ENCODE results near the gene NCOR1.
"Not testable (repeated sequence)": the region's sequence is repeated elsewhere in the genome, so short reads cannot be mapped to it uniquely, and the experiment has no call there.

NCOR1 gene

DNA sequence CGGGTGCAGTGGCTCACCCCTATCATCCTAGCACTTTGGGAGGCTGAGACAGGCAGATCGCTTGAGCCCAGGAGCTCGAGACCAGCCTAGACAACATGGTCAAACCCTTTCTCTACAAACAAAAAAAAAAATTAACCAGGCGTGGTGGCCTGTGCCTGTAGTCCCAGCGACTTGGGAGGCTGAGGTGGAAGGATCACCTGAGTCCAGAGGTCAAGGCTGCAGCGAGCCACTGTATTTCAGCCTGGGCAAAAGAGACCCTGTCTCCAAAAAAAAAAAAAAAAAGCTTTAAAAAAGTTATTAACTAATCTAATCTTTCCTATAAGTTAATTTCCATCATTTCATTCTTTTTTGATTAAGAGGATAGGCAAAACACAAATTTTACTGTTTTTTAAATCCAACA lies 2.5 kb downstream of the NCOR1 start:
- no peaks in the 10 kb centered on the region for H3K9me3 Mint-ChIP-seq
- peak overlapping the region; percentile 32 to 76 (median 38) for H3K4me3 Mint-ChIP-seq
- no peaks in the 10 kb centered on the region for H3K36me3 Mint-ChIP-seq (ENCODE audit: low read depth)
- H3K4me1 Mint-ChIP-seq = peaks cover 31% of the 10 kb centered on the region
- no peaks in the 10 kb centered on the region for H3K27me3 Mint-ChIP-seq (ENCODE audit: low read depth)
- TF ChIP-seq, protein P1, sequence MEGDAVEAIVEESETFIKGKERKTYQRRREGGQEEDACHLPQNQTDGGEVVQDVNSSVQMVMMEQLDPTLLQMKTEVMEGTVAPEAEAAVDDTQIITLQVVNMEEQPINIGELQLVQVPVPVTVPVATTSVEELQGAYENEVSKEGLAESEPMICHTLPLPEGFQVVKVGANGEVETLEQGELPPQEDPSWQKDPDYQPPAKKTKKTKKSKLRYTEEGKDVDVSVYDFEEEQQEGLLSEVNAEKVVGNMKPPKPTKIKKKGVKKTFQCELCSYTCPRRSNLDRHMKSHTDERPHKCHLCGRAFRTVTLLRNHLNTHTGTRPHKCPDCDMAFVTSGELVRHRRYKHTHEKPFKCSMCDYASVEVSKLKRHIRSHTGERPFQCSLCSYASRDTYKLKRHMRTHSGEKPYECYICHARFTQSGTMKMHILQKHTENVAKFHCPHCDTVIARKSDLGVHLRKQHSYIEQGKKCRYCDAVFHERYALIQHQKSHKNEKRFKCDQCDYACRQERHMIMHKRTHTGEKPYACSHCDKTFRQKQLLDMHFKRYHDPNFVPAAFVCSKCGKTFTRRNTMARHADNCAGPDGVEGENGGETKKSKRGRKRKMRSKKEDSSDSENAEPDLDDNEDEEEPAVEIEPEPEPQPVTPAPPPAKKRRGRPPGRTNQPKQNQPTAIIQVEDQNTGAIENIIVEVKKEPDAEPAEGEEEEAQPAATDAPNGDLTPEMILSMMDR (IDR thresholded peaks at IDR 0.05; ENCODE audit: unreplicated experiment in 3 of 3) = no peak
- H3K27ac Mint-ChIP-seq = peak overlapping the region in 2 of 3 experiments; percentile 29 to 51

GRCh38 chr17:16211590-16211989 lies 3.7 kb downstream of the NCOR1 start:
- Mint-ChIP-seq H3K9me3 (no peaks in the 10 kb centered on the region), H3K27me3 (ENCODE audit: low read depth) (no peaks in the 10 kb centered on the region), H3K36me3 (ENCODE audit: low read depth) (no peaks in the 10 kb centered on the region), H3K27ac (peak overlapping the region in 1 of 3 experiments; percentile 35), H3K4me3 (peak overlapping the region in 2 of 3 experiments; percentile 40 to 47), H3K4me1 (peaks cover 21% of the 10 kb centered on the region)
- TF ChIP-seq, protein P1 (IDR thresholded peaks at IDR 0.05; ENCODE audit: unreplicated experiment in 3 of 3) = no peak

- not testable (repeated sequence) for H3K9me3 Mint-ChIP-seq; H3K27me3 Mint-ChIP-seq (ENCODE audit: low read depth); H3K4me3 Mint-ChIP-seq; H3K36me3 Mint-ChIP-seq (ENCODE audit: low read depth)
- Mint-ChIP-seq H3K27ac (peak overlapping the region in 2 of 3 experiments; percentile 36 to 46), H3K4me1 (peaks cover 36% of the 10 kb centered on the region)
These were observed 10.6 kb downstream of the NCOR1 start for GRCh38 chr17:16204763-16205162.

DNA sequence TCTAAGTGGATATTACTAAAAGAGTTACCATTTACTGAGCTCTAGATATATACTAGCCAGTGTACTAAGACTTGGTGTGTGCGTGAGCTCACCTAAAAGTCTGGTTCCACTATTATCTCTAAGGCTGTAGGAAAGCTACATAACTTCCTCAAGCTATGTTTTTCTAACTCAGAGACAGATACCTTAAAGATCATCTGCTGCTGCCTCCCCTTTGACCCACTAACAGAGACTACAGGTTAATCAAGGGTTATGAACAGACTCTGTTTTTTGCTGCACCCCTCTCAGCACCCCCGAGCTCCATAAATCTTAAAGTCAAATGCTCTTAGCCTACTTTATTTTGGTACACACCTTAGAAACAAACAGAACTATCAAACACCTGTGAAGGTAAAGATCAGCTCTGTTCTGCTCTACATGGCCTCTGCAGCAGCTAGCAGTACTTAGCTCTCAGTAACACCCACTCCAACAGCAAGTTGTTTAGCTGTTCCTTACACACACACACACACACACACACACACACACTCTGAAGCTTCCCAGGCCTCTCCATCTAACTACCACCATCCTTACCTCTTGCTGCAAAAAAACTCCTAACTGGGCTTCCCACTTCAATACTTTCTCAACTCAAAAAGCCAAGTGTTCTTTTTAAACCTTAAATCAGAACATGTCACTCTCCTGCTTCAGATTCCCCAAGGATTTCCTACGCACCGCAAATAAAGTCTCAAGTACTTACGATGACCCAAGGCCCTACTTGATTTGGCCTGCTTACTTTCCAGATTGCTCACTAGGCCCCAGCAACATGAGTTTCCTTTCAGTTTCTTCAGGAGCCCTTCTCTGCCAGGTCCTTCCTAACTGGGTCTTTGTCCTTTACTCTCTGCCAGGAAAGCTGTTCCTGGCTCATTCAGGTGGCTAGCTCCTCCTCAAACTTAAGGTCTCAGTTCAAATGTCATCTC lies 12.5 kb downstream of the NCOR1 start:
- H3K9me3 Mint-ChIP-seq; H3K27me3 Mint-ChIP-seq (ENCODE audit: low read depth); H3K4me3 Mint-ChIP-seq: not testable (repeated sequence)
- H3K27ac Mint-ChIP-seq = peak overlapping the region; percentile 37 to 89 (median 54)
- H3K4me1 Mint-ChIP-seq = peaks cover 45% of the 10 kb centered on the region
- H3K36me3 Mint-ChIP-seq (ENCODE audit: low read depth) = peaks cover 10% of the 10 kb centered on the region

DNA sequence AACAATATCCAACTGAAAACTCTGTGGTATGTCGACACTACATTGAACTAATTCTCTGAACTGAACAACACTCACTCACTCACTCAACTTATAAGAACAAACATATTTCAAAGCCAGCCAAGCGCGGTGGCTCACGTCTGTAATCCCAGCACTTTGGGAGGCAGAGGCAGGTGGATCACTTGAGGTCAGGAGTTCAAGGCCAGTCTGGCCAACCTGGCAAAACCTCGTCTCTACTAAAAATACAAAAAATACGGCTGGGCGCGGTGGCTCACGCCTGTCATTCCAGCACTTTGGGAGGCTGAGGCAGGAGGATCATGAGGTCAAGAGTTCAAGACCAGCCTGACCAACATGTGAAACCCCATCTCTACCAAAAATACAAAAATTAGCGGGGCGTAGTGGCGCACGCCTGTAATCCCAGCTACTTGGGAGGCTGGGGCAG lies 13.6 kb downstream of the NCOR1 start:
- H3K36me3 Mint-ChIP-seq (ENCODE audit: low read depth) = peaks cover 17% of the 10 kb centered on the region
- H3K9me3 Mint-ChIP-seq; H3K4me3 Mint-ChIP-seq; H3K27me3 Mint-ChIP-seq (ENCODE audit: low read depth): not testable (repeated sequence)
- peaks cover 45% of the 10 kb centered on the region for H3K4me1 Mint-ChIP-seq
- H3K27ac Mint-ChIP-seq = peak overlapping the region; percentile 50 to 74 (median 73)

DNA sequence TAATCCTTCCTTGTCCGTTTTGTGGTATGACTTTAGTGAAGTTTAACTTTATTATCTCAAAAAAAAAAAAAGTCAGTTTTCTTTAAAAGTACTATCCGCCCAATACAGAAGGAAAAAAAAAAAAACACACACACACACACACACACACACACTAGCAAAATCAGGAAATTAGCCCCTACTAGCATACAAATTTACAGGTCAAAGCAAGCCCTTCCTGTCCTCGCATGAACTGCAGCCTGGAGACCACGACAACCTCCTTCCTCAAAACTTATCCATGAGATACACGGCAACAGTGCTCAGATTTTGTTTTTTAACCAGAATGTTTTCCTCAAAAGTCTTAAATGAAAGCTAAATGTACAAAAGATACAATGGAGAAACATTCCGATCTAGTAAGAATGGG lies 16.2 kb downstream of the NCOR1 start:
- H3K36me3 Mint-ChIP-seq (ENCODE audit: low read depth) = peaks cover 28% of the 10 kb centered on the region
- H3K4me1 Mint-ChIP-seq = peaks cover 35% of the 10 kb centered on the region
- TF ChIP-seq, protein P1 (IDR thresholded peaks at IDR 0.05; ENCODE audit: unreplicated experiment in 3 of 3) = no peak
- H3K4me3 Mint-ChIP-seq = no peak overlapping the region
- no peaks in the 10 kb centered on the region for H3K27me3 Mint-ChIP-seq (ENCODE audit: low read depth)
- H3K9me3 Mint-ChIP-seq = no peaks in the 10 kb centered on the region
- peak overlapping the region in 1 of 3 experiments; percentile 65 for H3K27ac Mint-ChIP-seq

DNA sequence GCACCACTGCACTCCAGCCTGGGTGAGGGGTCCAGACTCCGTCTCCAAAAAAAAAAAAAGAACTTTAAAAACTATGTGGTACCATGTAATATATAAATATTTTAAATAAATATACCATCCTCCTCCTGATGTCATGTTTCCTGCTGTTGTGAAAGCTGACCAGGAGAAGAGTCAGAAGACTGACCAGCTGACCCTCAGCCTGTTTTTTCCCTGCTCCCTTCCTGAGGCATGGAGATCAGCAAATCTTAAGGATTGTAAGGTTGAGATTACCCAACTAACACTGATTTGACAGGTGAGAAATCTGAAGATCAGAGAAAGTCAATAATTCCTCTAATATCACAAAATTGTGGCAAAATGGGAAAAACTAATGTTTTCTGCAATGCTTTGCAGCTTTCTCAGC lies 18.1 kb downstream of the NCOR1 start:
- Mint-ChIP-seq H3K36me3 (ENCODE audit: low read depth) (peaks cover 42% of the 10 kb centered on the region), H3K27me3 (ENCODE audit: low read depth) (no peaks in the 10 kb centered on the region), H3K9me3 (no peaks in the 10 kb centered on the region), H3K27ac (peak overlapping the region in 1 of 3 experiments; percentile 41), H3K4me1 (peaks cover 20% of the 10 kb centered on the region), H3K4me3 (no peak overlapping the region)
- TF ChIP-seq, protein P1 (IDR thresholded peaks at IDR 0.05; ENCODE audit: unreplicated experiment in 3 of 3) = no peak

GRCh38 chr17:16194307-16194835 lies 21.0 kb downstream of the NCOR1 start:
- not testable (repeated sequence) for H3K9me3 Mint-ChIP-seq; H3K27me3 Mint-ChIP-seq (ENCODE audit: low read depth); H3K4me3 Mint-ChIP-seq; H3K27ac Mint-ChIP-seq; H3K4me1 Mint-ChIP-seq
- peaks cover 55% of the 10 kb centered on the region for H3K36me3 Mint-ChIP-seq (ENCODE audit: low read depth)
